DMS53 treated with DMSO at 0.1 percent for 48 hours (cell line): ENCODE data around the gene GPRC5A.

Experiments used
- DNase-seq: peaks from one replicate; lab custom pipeline; 2025; ENCODE audit not compliant: unreplicated experiment; lab: John Stamatoyannopoulos, UW

Gene GPRC5A

GRCh38 chr12:12909228-12909994 lies 18.0 kb downstream of the GPRC5A start:
- no peak for DNase-seq

GRCh38 chr12:12909995-12910420 lies 18.6 kb downstream of the GPRC5A start:
- DNase-seq = no peak

GRCh38 chr12:12912711-12913110 lies 21.3 kb downstream of the GPRC5A start:
- DNase-seq = no peak

- DNase-seq = no peak
Observed at GRCh38 chr12:12915656-12916055, 24.3 kb downstream of the GPRC5A start.

GRCh38 chr12:12916135-12916944 lies 25.0 kb downstream of the GPRC5A start:
- DNase-seq = peak; percentile 93

GRCh38 chr12:12917517-12917916 lies 26.2 kb downstream of the GPRC5A start:
- DNase-seq = no peak

- DNase-seq = no peak
Observed at GRCh38 chr12:12918781-12919389, 27.5 kb downstream of the GPRC5A start.

GRCh38 chr12:12919666-12920435 lies 28.5 kb downstream of the GPRC5A start:
- DNase-seq = no peak

- DNase-seq = no peak
Observed at GRCh38 chr12:12922191-12922616, 30.8 kb downstream of the GPRC5A start.

- DNase-seq = no peak
Observed at GRCh38 chr12:12922978-12923377, 31.6 kb downstream of the GPRC5A start.

GRCh38 chr12:12924169-12924568 lies 32.8 kb downstream of the GPRC5A start:
- no peak for DNase-seq

GRCh38 chr12:12925388-12925787 lies 34.0 kb downstream of the GPRC5A start:
- no peak for DNase-seq

GRCh38 chr12:12926571-12927071 lies 35.3 kb downstream of the GPRC5A start:
- DNase-seq = no peak

GRCh38 chr12:12927211-12928079 lies 36.1 kb downstream of the GPRC5A start:
- DNase-seq = peak; percentile 98

GRCh38 chr12:12929696-12930095 lies 38.3 kb downstream of the GPRC5A start:
- no peak for DNase-seq

- DNase-seq = no peak
Observed at GRCh38 chr12:12930633-12931219, 39.4 kb downstream of the GPRC5A start.

GRCh38 chr12:12933742-12934141 lies 42.4 kb downstream of the GPRC5A start:
- no peak for DNase-seq

GRCh38 chr12:12934556-12934955 lies 43.2 kb downstream of the GPRC5A start:
- no peak for DNase-seq

GRCh38 chr12:12936983-12937491 lies 45.7 kb downstream of the GPRC5A start:
- DNase-seq = no peak
